DMS53 treated with DMSO at 0.1 percent for 48 hours (cell line): ENCODE measurements around the gene SNW1.
"Not testable (repeated sequence)": the region's sequence is repeated elsewhere in the genome, so short reads cannot be mapped to it uniquely, and the experiment has no call there.

Source experiments
- DNase-seq: peaks from one replicate; lab custom pipeline; 2025; ENCODE audit not compliant: unreplicated experiment; lab: John Stamatoyannopoulos, UW

Gene SNW1

GRCh38 chr14:77760381-77761204 lies at the start of gene SNW1:
SNW1 (minus strand) TSS chr14:77761156; CDS start chr14:77761127, 29 bp downstream.
- DNase-seq: no peak

- no peak for DNase-seq
Observed at GRCh38 chr14:77809011-77809410, 48.1 kb upstream of the SNW1 start.

- DNase-seq: no peak
Observed at GRCh38 chr14:77808250-77808649, 47.3 kb upstream of the SNW1 start.

GRCh38 chr14:77805706-77806105 lies 44.8 kb upstream of the SNW1 start:
- no peak for DNase-seq

GRCh38 chr14:77804592-77804991 lies 43.6 kb upstream of the SNW1 start:
- DNase-seq: no peak

GRCh38 chr14:77800814-77801213 lies 39.9 kb upstream of the SNW1 start:
- no peak for DNase-seq

- DNase-seq: peak; percentile 58
Observed at GRCh38 chr14:77799863-77800730, 39.1 kb upstream of the SNW1 start, which contains the start of gene ADCK1. ADCK1 (plus strand) TSS chr14:77800109; CDS start chr14:77818979, 18,870 bp downstream.

GRCh38 chr14:77799456-77799855 lies 38.5 kb upstream of the SNW1 start:
- DNase-seq: not testable (repeated sequence)

- DNase-seq: no peak
Observed at GRCh38 chr14:77794357-77794756, 33.4 kb upstream of the SNW1 start.

GRCh38 chr14:77793255-77793654 lies 32.3 kb upstream of the SNW1 start:
- DNase-seq: not testable (repeated sequence)

- no peak for DNase-seq
Observed at GRCh38 chr14:77791225-77791600, 30.3 kb upstream of the SNW1 start.

GRCh38 chr14:77790566-77791224 lies 29.7 kb upstream of the SNW1 start:
- no peak for DNase-seq

- DNase-seq: no peak
Observed at GRCh38 chr14:77786148-77786547, 25.2 kb upstream of the SNW1 start.

GRCh38 chr14:77782202-77782601 lies 21.2 kb upstream of the SNW1 start:
- DNase-seq: no peak

- DNase-seq: not testable (repeated sequence)
Observed at GRCh38 chr14:77773966-77774365, 13.0 kb upstream of the SNW1 start.

- not testable (repeated sequence) for DNase-seq
Observed at GRCh38 chr14:77768442-77769069, 7.6 kb upstream of the SNW1 start.

GRCh38 chr14:77763978-77764377 lies 3.0 kb upstream of the SNW1 start:
- no peak for DNase-seq

- no peak for DNase-seq
Observed at GRCh38 chr14:77763316-77763715, 2.4 kb upstream of the SNW1 start.

GRCh38 chr14:77761205-77761931 lies 412 bp upstream of the SNW1 start:
- peak; percentile 81 for DNase-seq

- no peak for DNase-seq
Observed at GRCh38 chr14:77752799-77753516, 8.0 kb downstream of the SNW1 start.
